HG03521 (cell line): ENCODE results near the gene HOTAIR.

ENCODE experiments used
- ATAC-seq: cut with Tn5 transposase; IDR thresholded peaks from one replicate; pipeline ENCODE4 v1.9.1; 2021; ENCODE audit warnings: mild to moderate bottlenecking, moderate library complexity; ENCODE audit not compliant: unreplicated experiment

The HOTAIR gene

GRCh38 chr12:54000116-54001114 is 25.7 kb upstream of the HOTAIR start, which contains the start of gene HOXC9:
TSS of gene HOXC9 (plus strand) at chr12:54000161. CDS start at chr12:54000189, 28 bp downstream.
- ATAC-seq: no peak

- no peak for ATAC-seq
Observed at GRCh38 chr12:53999559-54000115, 24.9 kb upstream of the HOTAIR start.

DNA sequence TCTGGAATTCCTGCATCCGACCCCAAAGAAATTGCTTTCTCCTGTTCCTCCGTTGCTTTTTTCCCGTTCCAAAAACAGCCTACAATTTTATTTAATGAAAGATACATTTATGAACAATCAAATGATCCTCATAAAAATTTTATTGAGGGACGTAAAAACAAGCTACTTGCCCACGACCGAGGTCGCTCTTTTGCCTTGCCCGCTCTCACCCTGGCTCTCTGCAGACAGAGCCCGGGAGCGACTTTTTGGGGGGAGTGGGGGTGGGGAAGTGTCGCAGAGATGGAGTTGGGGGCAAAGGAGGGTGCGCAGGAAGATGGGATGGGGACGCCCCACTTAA is 24.1 kb upstream of the HOTAIR start:
- ATAC-seq: no peak

DNA sequence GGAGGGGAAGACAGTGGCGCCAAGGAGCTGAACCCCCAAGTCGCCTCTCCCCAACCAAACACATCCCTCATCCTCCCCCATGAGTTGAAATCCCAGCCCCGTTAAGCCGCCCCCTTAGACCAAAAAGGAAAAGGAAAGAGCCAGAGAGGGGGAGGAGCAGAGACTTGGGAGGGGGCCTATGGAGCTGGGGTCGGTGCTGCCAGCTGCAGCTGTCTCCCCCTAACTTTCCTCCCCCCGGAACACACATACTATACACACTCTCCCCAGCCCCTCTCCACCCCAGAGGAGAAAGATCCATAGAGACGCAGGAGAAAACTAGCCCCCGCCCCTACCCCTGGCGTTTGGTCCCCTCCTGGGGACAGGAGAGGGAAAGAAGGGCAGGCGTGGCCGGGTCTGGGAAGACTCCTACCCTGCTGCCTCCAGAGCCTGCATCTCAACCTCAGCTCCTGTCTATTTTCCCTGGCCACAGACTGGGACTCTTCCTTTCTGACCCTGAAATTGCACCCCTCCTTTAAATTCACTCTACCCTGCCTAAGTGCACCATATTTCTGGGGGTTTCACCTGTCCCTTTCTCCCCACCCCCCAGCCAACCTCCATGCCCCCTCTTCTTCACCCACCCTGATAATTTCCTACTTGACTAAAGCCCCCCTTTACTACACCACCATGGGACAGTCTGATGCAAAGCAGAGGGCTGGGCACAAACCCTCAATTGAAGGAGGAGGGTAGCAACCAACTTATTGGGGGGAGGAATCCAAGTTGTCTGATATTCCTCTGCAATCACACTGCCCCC is 23.6 kb upstream of the HOTAIR start:
- no peak for ATAC-seq

DNA sequence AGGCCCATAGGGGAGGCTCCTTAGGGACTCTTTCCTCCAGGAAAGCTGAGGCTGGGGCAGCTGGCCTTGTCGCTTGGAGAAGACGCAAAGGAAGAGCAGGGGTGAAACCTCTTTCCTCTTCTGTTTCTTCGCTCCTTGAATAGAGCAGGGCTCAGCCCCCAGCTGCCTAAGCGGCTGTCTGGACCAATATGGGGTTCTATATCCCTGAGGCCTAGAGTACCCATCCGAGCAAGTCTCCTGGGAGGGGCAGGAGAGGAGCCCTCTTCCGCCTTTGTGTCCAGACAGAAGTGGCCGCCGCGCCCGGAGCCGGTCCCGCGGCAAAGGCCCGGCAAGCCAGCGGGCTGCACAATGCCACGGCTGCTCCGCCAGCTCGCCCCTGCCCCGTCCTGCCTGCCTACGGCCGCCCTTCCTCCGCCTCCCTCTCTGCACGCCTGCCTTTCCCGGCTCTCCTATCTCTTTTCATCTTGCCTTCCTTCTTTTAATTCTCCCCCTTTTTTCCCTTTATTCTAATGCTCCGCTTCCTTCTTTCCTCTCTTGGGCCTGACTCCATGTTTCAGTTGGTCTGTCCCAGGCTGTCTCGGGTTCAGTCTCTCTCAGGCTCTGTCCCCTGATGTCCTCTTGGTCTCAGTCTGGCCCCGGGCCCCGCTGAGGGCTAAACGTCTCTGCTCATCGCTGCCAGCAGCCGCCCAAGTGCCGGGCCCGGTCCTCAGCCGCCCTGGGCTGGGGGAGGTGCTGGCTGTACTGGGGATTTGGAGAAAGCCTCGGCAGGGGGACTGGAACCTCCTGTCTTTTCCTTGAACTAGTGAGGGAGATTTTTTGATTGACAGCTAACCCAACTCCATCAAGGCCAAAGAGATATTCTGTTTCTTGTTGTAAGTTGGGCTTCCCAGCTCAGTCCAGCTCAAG is 22.7 kb upstream of the HOTAIR start:
- ATAC-seq: no peak

DNA sequence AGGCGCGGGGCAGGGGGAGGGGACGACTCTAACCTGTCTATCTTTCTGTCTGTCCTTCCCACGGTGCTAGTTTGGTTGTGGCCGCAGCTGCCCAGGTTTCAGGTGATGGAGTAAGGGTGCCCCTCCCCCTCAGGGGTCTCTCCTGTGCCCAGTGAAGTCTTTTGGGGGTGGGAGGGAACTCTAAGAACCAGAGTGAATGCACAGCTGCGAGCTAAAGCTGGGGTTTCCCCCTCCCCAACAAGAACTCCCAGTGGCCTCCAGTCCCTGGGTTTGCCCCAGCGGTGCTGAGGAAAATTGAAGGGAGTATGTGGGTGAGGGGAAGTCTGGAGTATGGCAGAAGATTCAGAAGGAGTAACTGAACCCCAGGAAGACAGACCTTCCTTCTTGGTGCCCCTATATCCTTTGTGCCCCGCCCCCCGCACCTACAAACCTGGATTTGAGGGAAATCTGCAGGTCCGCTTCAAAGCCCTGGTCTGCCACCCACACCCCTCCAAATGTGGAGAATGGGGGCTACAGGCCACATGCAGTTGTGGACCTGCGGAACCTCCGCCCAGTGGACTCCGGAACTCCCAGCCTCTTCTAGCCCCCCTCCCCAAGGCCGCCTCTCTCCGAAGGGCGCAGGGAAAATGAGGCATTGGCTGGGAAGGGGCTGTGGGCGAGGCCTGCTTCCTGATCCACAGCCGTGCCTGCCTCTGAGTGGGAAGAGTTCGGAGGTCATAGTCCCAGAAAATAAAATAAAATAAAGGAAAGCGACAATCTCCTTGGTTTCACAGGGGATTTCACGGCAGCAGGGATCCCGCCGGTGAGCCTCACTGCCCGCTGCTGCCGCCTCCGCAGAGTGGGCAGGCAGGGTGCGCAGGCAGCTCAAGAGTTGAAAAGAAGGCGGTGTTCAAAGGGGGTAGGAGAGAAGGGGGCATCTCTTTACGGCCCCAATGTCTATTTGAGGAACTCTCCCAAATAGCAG is 21.8 kb upstream of the HOTAIR start:
- ATAC-seq: no peak

DNA sequence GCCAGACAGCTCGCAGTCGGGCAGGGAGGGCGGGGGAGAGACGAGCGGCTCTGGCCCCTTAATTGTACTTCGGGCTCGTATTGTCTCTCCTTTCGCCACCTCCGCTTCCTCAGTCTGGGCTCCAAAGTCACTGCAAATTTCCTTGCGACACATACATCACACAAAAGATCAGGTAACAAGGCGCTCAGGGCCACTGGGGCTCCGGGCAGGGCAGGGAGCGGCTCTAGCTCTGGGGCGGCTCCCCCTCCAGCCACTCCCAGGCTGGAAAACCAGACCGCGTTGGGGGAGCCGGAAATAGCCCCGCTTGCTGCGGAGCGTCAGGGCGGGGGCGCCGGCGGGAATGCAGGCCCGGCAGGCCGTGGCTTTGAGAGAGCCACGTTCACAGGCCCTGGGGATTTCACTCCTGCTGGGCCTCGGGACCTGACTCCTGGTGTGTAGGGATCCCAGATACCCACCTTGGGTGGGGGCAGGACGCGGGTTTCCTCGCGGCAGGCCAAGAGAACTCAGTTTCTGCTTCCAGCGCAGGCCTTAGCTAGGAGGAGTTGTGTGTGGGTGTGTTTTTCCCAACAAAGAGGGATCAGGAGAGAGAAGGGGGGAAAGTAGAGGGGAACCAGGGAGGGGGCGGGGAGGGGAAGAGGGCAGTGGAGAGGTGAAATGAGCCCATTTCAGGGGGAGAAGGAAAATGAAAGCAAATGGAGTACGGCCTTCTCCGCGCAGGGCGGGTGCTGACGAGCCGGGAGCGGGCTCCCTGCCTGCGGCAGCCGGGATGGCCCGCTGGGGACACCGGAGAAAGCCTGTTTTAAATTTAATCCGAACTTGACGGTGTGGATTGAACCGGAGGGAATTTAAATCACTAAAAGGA is 20.9 kb upstream of the HOTAIR start:
- ATAC-seq: no peak

DNA sequence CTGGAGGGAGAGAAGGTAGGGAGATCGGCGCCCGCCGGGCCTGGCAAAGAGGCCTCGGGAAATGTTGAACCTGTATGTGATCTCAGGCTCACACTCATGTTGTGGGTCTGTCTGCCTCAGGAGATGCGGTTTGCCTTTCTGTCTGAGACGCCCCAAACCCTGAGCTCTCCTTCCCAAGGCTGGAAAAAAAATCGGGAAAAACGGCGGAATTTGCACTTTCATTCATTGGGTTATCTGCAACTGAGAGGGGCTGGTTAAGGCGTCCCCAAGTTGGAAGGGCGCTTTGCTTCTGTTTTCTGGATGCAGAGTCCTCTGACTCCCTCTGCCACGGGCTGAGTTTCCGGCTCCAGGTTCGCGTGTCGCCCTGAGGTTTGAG is 20.2 kb upstream of the HOTAIR start:
- ATAC-seq: no peak

GRCh38 chr12:53994264-53995001 is 19.7 kb upstream of the HOTAIR start:
- no peak for ATAC-seq

DNA sequence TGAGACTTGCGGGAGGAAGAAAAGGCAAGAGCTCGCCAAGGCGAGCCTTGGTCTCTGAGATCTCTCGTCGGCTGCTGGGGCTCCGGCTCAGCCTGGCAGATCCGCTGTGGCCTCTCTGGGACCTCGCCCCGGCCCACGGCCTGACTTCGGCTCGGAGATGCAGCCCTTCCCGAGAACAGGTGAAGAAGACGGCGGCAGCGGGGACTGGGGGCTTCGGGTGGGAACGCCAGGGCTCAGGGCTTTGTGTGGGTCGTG is 19.2 kb upstream of the HOTAIR start:
- ATAC-seq: no peak

- no peak for ATAC-seq
Observed at GRCh38 chr12:53993162-53994008, 18.6 kb upstream of the HOTAIR start.

- ATAC-seq: no peak
Observed at GRCh38 chr12:53992377-53992889, 17.7 kb upstream of the HOTAIR start.

DNA sequence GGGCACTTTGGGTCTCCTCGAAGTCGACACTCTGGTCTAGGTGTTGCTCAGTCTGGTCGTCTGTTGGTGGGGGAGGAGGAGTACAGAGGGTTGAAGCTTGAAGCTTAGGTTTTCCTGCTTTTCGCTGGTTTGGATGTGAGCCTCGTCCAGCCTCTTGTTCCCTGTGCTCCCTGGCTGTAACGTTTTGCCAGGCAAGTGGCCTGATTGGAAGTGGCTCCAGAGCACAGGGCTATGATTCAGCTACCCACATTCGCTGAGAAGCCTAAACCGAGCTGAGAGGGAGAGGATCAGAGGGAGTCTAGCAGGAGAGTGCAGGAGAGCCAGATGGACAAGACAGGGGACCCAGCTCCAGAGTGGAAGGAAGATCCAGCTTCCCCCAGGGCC is 16.3 kb upstream of the HOTAIR start:
- ATAC-seq: no peak

DNA sequence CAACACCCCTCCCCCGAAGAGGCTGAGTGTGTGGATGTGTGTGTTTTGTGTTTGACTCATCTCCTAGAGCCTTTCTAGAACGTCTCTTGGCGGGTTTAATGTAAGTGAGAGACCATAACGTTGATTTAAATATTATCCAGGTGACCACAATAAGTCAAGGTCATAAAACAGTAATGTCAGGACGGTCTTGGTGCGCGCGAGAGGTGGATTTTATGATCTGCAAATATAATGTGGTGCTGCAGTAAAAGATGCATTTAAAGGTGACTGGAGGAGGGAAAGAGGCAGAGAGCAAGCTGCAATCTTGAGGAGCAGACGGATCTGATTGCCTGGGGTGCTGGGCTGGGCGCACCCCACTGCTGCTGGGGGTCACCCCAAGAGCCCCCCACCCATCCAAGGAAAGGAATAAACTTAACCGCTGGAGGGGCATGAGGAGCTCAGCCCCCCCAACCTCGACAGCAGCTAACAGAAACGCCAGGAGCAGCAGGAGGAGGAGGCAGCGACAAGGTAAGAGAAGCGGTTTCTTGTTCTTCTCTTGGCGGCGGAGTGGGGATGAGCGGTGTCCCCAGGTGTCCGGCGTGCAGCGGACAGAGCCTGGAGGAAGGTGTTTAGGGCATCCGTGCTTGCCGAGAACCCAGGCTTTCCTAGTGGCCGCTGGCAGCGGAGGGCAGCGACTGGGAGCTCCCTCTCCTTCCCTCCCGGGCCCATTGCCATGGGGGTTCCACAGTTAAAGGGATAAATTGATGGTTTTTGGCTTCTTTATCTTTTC is 15.7 kb upstream of the HOTAIR start:
- no peak for ATAC-seq

DNA sequence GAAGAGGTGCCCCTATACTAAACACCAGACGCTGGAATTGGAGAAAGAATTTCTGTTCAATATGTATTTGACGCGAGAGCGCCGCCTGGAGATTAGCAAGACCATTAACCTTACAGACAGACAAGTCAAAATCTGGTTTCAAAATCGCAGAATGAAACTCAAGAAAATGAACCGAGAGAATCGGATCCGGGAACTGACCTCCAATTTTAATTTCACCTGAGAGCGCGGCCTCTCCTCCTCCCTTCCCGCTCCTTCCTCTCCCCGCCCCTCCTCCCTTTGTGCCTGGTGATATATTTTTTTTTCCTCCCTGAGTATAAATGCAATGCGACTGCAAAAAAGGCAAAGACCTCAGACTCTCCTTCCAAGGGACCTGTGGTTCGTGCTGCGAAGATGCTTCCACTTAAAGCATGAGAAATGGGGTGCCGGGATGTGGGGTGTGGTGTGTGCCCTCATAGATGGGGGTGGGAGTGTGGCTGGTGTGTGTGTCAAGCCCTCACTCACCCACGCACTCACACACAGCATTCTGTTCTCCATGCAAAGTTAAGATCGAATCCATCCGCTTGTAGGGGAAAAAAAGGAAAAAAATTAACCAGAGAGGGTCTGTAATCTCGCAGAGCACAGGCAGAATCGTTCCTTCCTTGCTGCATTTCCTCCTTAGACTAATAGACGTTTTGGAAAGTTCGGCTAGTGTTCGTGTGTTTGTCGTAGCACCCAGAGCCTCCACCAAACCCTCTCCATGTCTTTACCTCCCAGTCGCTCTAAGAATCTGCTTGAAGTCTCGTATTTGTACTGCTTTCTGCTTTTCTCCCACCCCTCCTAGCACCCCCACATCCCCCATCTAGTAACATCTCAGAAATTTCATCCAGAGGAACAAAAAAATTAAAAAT is 14.7 kb upstream of the HOTAIR start:
- ATAC-seq: no peak
